ENCODE results near the gene FBXL4. TPM values are rescaled to one million over a fixed set of nuclear protein-coding genes. Genes with fewer than 3 reads are reported as not detected.

Gene FBXL4
- polyA plus RNA-seq, 1 of the 3 experiments (the other 2 are of a cell fraction) = 8.1 TPM

DNA sequence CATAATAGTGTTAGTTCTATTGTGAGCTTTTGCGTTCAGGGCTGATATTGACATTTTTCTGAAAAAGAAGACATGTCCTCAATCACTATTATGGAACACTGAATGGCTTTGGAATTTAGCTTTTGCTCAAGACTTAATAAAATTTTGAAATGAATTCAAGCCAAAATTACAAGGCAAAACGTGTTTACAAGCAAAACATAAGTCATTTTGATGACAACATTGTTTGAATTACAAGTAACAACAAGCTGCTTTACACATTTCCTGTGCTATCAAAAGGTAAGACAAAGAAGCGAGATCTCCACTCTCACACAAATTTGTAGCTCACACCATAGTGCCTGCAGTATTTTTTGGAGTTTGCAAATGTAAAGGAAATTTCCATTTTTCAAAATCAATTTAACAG, 75.9 kb downstream of the FBXL4 start:
- H3K4me2 ChIP-seq = no peak overlapping the region
- H2AFZ ChIP-seq (ENCODE audit: low read depth) = no peak overlapping the region
- no peak overlapping the region for H3K9ac ChIP-seq
- 83% methylated on average over 3 of the region's 3 CpGs for WGBS (ENCODE audit: low lambda C conversion rate)
- H3K4me1 ChIP-seq (ENCODE audit: control insufficient read depth in 1 of 2, insufficient read depth in 2 of 2, low read depth in 1 of 2, low read length in 1 of 2) = no peaks in the 10 kb centered on the region
- no peak overlapping the region for H3K4me3 ChIP-seq (ENCODE audit: low read depth in 2 of 2, low read length in 1 of 2)
- no peaks in the 10 kb centered on the region for H3K9me2 ChIP-seq
- TF ChIP-seq NFIC (IDR thresholded peaks at IDR 0.05; ENCODE audit: borderline replicate concordance) (no peak), YY1 (IDR thresholded peaks at IDR 0.05; ENCODE audit: low read depth) (no peak), POLR2AphosphoS5 (IDR thresholded peaks at IDR 0.05; ENCODE audit: low read depth, low read length) (no peak), EZH2phosphoT487 (IDR thresholded peaks at IDR 0.05; ENCODE audit: borderline replicate concordance, low read depth) (no peak), CHD2 (IDR thresholded peaks at IDR 0.05; ENCODE audit: low read length, partially characterized antibody) (no peak), GABPA (IDR thresholded peaks at IDR 0.05; ENCODE audit: low read depth) (no peak), ELF1 (IDR thresholded peaks at IDR 0.05) (no peak), FOXM1 (IDR thresholded peaks at IDR 0.05; ENCODE audit: low read depth) (no peak), JUND (IDR thresholded peaks at IDR 0.05) (no peak), RXRA (IDR thresholded peaks at IDR 0.05; ENCODE audit: borderline replicate concordance, low read depth) (no peak)
- TF ChIP-seq, protein P1, sequence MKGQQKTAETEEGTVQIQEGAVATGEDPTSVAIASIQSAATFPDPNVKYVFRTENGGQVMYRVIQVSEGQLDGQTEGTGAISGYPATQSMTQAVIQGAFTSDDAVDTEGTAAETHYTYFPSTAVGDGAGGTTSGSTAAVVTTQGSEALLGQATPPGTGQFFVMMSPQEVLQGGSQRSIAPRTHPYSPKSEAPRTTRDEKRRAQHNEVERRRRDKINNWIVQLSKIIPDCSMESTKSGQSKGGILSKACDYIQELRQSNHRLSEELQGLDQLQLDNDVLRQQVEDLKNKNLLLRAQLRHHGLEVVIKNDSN (IDR thresholded peaks at IDR 0.05; ENCODE audit: borderline replicate concordance, low read depth) = no peak
- TF ChIP-seq, protein P2, sequence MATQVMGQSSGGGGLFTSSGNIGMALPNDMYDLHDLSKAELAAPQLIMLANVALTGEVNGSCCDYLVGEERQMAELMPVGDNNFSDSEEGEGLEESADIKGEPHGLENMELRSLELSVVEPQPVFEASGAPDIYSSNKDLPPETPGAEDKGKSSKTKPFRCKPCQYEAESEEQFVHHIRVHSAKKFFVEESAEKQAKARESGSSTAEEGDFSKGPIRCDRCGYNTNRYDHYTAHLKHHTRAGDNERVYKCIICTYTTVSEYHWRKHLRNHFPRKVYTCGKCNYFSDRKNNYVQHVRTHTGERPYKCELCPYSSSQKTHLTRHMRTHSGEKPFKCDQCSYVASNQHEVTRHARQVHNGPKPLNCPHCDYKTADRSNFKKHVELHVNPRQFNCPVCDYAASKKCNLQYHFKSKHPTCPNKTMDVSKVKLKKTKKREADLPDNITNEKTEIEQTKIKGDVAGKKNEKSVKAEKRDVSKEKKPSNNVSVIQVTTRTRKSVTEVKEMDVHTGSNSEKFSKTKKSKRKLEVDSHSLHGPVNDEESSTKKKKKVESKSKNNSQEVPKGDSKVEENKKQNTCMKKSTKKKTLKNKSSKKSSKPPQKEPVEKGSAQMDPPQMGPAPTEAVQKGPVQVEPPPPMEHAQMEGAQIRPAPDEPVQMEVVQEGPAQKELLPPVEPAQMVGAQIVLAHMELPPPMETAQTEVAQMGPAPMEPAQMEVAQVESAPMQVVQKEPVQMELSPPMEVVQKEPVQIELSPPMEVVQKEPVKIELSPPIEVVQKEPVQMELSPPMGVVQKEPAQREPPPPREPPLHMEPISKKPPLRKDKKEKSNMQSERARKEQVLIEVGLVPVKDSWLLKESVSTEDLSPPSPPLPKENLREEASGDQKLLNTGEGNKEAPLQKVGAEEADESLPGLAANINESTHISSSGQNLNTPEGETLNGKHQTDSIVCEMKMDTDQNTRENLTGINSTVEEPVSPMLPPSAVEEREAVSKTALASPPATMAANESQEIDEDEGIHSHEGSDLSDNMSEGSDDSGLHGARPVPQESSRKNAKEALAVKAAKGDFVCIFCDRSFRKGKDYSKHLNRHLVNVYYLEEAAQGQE (IDR thresholded peaks at IDR 0.05; ENCODE audit: low read depth, low read length) = no peak
- H4K20me1 ChIP-seq (ENCODE audit: insufficient read depth) = no peaks in the 10 kb centered on the region
- no peaks in the 10 kb centered on the region for H3K79me2 ChIP-seq (ENCODE audit: insufficient read depth)
- H3K27me3 ChIP-seq (ENCODE audit: insufficient read depth) = no peaks in the 10 kb centered on the region
- ChIA-PET CTCF (interaction anchor here (1.7 kb wide), 1 partner anchor 247 kb away, joined by 5 read pairs; no protein-coding TSS in a partner anchor), POLR2A (no interaction called here)
- H3K9me3 ChIP-seq = no peaks in the 10 kb centered on the region
- no peak overlapping the region for H3K27ac ChIP-seq (ENCODE audit: low read depth in 2 of 2, low read length in 1 of 2)
- no peaks in the 10 kb centered on the region for H3F3A ChIP-seq (replicated peaks; ENCODE audit: insufficient read depth)
- no peak for DNase-seq
- peaks cover 17 to 32% of the 10 kb centered on the region in 2 experiments for H3K36me3 ChIP-seq (replicated peaks in 1 of 2; ENCODE audit: control insufficient read depth in 1 of 2, insufficient read depth in 2 of 2, low read length in 1 of 2)

DNA sequence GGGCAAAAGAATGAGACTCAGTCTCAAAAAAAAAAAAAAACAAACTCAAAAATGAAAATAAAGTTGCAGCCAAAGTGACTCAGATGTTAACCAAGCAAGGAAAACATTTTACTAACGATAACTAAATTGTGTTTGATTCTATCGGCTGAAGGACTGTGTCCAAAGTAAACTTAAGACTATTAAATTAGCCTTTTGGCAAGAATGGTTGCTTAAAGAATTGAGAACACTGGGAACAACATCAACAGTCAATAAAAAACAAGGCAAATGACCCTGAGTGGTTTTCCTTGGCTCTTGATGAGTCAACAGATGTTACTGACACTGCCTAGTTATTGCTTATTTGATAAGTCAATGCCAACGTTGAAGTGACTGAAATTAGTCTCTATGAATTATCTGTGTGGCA, 76.7 kb downstream of the FBXL4 start:
- no peaks in the 10 kb centered on the region for H3F3A ChIP-seq (replicated peaks; ENCODE audit: insufficient read depth)
- H3K9ac ChIP-seq = no peak overlapping the region
- peaks cover 18 to 29% of the 10 kb centered on the region in 2 experiments for H3K36me3 ChIP-seq (replicated peaks in 1 of 2; ENCODE audit: control insufficient read depth in 1 of 2, insufficient read depth in 2 of 2, low read length in 1 of 2)
- H4K20me1 ChIP-seq (ENCODE audit: insufficient read depth) = no peaks in the 10 kb centered on the region
- H3K4me2 ChIP-seq = no peak overlapping the region
- no peak overlapping the region for H3K4me3 ChIP-seq (ENCODE audit: low read depth in 2 of 2, low read length in 1 of 2)
- H3K9me3 ChIP-seq = no peaks in the 10 kb centered on the region
- no peaks in the 10 kb centered on the region for H3K9me2 ChIP-seq
- H3K4me1 ChIP-seq (ENCODE audit: control insufficient read depth in 1 of 2, insufficient read depth in 2 of 2, low read depth in 1 of 2, low read length in 1 of 2) = no peaks in the 10 kb centered on the region
- no peaks in the 10 kb centered on the region for H3K79me2 ChIP-seq (ENCODE audit: insufficient read depth)
- no peak overlapping the region for H2AFZ ChIP-seq (ENCODE audit: low read depth)
- ChIA-PET CTCF (no interaction called here), POLR2A (no interaction called here)
- no peak for DNase-seq
- H3K27ac ChIP-seq (ENCODE audit: low read depth in 2 of 2, low read length in 1 of 2) = no peak overlapping the region
- 53% methylated on average over 3 of the region's 3 CpGs for WGBS (ENCODE audit: low lambda C conversion rate)
- no peaks in the 10 kb centered on the region for H3K27me3 ChIP-seq (ENCODE audit: insufficient read depth)
- TF ChIP-seq, protein P1 (IDR thresholded peaks at IDR 0.05; ENCODE audit: borderline replicate concordance, low read depth) = no peak
- TF ChIP-seq MXI1 (IDR thresholded peaks at IDR 0.05; ENCODE audit: low read depth, low read length) (no peak), SMC3 (IDR thresholded peaks at IDR 0.05; ENCODE audit: low read depth, low read length) (no peak), RCOR1 (IDR thresholded peaks at IDR 0.05; ENCODE audit: low read length) (no peak), FOXJ3 (CRISPR knock-in tag; IDR thresholded peaks at IDR 0.05) (no peak), NFIC (IDR thresholded peaks at IDR 0.05; ENCODE audit: borderline replicate concordance) (no peak), CHD2 (IDR thresholded peaks at IDR 0.05; ENCODE audit: low read length, partially characterized antibody) (no peak), YY1 (IDR thresholded peaks at IDR 0.05; ENCODE audit: low read depth) (no peak), RFX5 (IDR thresholded peaks at IDR 0.05; ENCODE audit: low read length) (no peak), RAD21 (IDR thresholded peaks at IDR 0.05; ENCODE audit: low read length) (no peak), EP300 (IDR thresholded peaks at IDR 0.05; ENCODE audit: borderline replicate concordance in 1 of 2, low read depth in 1 of 2, low read length in 1 of 2) (no peak), RXRA (IDR thresholded peaks at IDR 0.05; ENCODE audit: borderline replicate concordance, low read depth) (no peak)
- TF ChIP-seq, protein P3, sequence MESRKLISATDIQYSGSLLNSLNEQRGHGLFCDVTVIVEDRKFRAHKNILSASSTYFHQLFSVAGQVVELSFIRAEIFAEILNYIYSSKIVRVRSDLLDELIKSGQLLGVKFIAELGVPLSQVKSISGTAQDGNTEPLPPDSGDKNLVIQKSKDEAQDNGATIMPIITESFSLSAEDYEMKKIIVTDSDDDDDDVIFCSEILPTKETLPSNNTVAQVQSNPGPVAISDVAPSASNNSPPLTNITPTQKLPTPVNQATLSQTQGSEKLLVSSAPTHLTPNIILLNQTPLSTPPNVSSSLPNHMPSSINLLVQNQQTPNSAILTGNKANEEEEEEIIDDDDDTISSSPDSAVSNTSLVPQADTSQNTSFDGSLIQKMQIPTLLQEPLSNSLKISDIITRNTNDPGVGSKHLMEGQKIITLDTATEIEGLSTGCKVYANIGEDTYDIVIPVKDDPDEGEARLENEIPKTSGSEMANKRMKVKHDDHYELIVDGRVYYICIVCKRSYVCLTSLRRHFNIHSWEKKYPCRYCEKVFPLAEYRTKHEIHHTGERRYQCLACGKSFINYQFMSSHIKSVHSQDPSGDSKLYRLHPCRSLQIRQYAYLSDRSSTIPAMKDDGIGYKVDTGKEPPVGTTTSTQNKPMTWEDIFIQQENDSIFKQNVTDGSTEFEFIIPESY (IDR thresholded peaks at IDR 0.05; ENCODE audit: borderline replicate concordance, low read depth) = no peak
